Gastroesophageal sphincter (tissue), 3 donors: ENCODE results near the gene EFTUD2.

Experiments used
- CTCF ChIP-seq, 4 experiments: fragments of 200-600 bp in 2 of 4; fragments of 450-650 bp in 2 of 4; sonication (generic) in 1 of 4; IDR thresholded peaks; one replicate each; pipeline ENCODE4 v1.5.1; 2017 to 2019; ENCODE audit warnings: antibody characterized with exemption in 4 of 4, mild to moderate bottlenecking in 2 of 4, moderate library complexity in 2 of 4
- POLR2AphosphoS5 ChIP-seq: sonication (generic); formaldehyde crosslinking; IDR thresholded peaks from one replicate; pipeline ENCODE4 v1.6.1; 2017; ENCODE audit warnings: antibody characterized with exemption

- TF ChIP-seq POLR2AphosphoS5 (no peak), CTCF (IDR thresholded peaks at IDR 0.05) (peak; percentile 58 to 69 (median 61))
Observed at GRCh38 chr17:44878627-44879221, 20.5 kb downstream of the EFTUD2 start.
